Ovary (tissue), 9 donors: ENCODE measurements around the gene TENM4. TPM values are rescaled to one million over a fixed set of nuclear protein-coding genes. Genes with fewer than 3 reads are reported as not detected.
"Not testable (repeated sequence)": the region's sequence is repeated elsewhere in the genome, so short reads cannot be mapped to it uniquely, and the experiment has no call there.

Experiments used
- DNase-seq, 5 donors: peaks; one replicate each; pipeline ENCODE4 v3.0.0-alpha.2; 2019 to 2020
- H3K27ac ChIP-seq, 2 donors: fragments of 200-600 bp; one replicate each; pipeline versions ENCODE4 v1.5.1 to v1.8.0; 2019 to 2022
- H3K27me3 ChIP-seq: fragments of 200-600 bp; one replicate; pipeline ENCODE4 v1.8.0; 2022
- H3K36me3 ChIP-seq: fragments of 200-600 bp; sonication (generic); one replicate; pipeline ENCODE4 v1.5.1; 2019
- H3K4me1 ChIP-seq: one replicate; pipeline ENCODE4 v1.8.1; 2013; ENCODE audit warnings: mild to moderate bottlenecking, moderate library complexity; ENCODE audit not compliant: insufficient read depth
- H3K4me3 ChIP-seq: fragments of 200-600 bp; sonication (generic); one replicate; pipeline ENCODE4 v1.5.1; 2017
- H3K9me3 ChIP-seq, 2 donors: fragments of 200-600 bp in 1 of 2; sonication (generic) in 1 of 2; one replicate each; pipeline versions ENCODE4 v1.5.1 to v1.8.1; 2013 to 2019; ENCODE audit warnings: mild to moderate bottlenecking in 1 of 2, moderate library complexity in 1 of 2
- EP300 ChIP-seq: sonication (generic); formaldehyde crosslinking; IDR thresholded peaks from one replicate; pipeline ENCODE4 v1.6.1; 2017; ENCODE audit warnings: antibody characterized with exemption
- POLR2A ChIP-seq: fragments of 450-650 bp; IDR thresholded peaks from one replicate; pipeline ENCODE4 v1.6.1; 2017; ENCODE audit warnings: antibody characterized with exemption, mild to moderate bottlenecking, moderate library complexity
- WGBS, 3 donors: extraction: QIAGEN DNeasy Blood & Tissue Kit in 1 of 3; methylation state at CpG; one replicate each; pipeline versions ENCODE4 v1.1.5 to v1.1.7; 2013 to 2017; 5-methylcytosine and 5-hydroxymethylcytosine counted together
- intact Hi-C, 4 donors: fragments of 100-400 bp; cut with DNase I; formaldehyde crosslinking; loops; one replicate each; pipeline versions ENCODE4 v1.11.0 to v1.15.1; 2022 to 2023
- polyA plus RNA-seq, 2 donors: library from polyadenylated mRNA; stranded (reverse); fragments of 200-250 nt in 1 of 2; fragments of 350-450 nt in 1 of 2; fragmentation: Illumina TruSeq in 1 of 2; extraction: RNeasy Lipid Tissue Mini Kit (QIAGEN cat#74804) in 1 of 2; gene quantifications; one replicate each; pipeline ENCODE4 v1.2.3, GENCODE V29; 2013 to 2014
- total RNA-seq, 7 donors: library from RNA; depleted of rRNA in 2 of 7; stranded (reverse); fragments of >200 nt in 2 of 7; fragmentation: NEBNext Ultra II Directional in 3 of 7; extraction: Animal tissue kit (Norgen Biotek cat#: 25700) in 3 of 7; gene quantifications; one replicate each; pipeline versions ENCODE4 v1.1.0 to v1.2.4, GENCODE V29; 2016 to 2023
- TF ChIP-seq, protein P1 (sequence below), 3 donors: fragments of 450-650 bp in 2 of 3; fragments of 200-600 bp in 1 of 3; IDR thresholded peaks; one replicate each; pipeline versions ENCODE4 v1.5.1 to v1.8.0; 2016 to 2022; ENCODE audit warnings: antibody characterized with exemption in 3 of 3, mild to moderate bottlenecking in 1 of 3
- donor health status: DM: no; HTN: no; CAD: no; lungs with moderate emphysema.
- donor health status: DM: no; HTN: no; CAD: no.
- donor health status: Bipolar disorder and iron deficiency.
- donor health status: DM: yes; HTN: yes; CAD: no.
- donor health status: DM: no; HTN: no; CAD: no.
- donor health status: DM: yes; HTN: yes; CAD: no.

The TENM4 gene
- total and polyA plus RNA-seq, 9 donors, result 11.0 to 206 (median 107) TPM

DNA sequence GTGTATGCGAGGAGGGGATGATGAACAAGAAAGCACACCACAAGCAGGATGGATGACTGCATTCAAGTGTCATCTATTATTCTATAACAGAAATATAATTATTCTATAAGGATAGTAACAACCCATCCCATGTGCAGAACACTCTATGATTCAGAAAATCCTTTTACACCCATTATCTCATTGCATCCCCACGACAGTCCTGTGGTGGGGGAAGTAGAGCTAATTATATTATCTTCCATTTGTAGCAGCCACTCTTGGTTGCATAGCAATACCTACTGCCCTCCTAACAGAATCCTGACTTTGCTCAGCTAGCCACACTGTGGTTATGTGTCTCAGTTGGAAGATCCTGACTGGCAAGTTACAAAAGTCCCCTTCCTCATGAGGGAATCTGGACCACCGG lies 459.7 kb downstream of the TENM4 start:
- DNase-seq, result no peak
- WGBS, 3 donors, result 85 to 89% (median 86%) methylated on average over 3 of the region's 3 CpGs
- Histone ChIP-seq H3K4me1 (no peaks in the 10 kb centered on the region), H3K27me3 (no peaks in the 10 kb centered on the region), H3K36me3 (no peaks in the 10 kb centered on the region), H3K4me3 (no peak overlapping the region), H3K27ac (no peak overlapping the region), H3K9me3 (no peaks in the 10 kb centered on the region)
- TF ChIP-seq, protein P1, sequence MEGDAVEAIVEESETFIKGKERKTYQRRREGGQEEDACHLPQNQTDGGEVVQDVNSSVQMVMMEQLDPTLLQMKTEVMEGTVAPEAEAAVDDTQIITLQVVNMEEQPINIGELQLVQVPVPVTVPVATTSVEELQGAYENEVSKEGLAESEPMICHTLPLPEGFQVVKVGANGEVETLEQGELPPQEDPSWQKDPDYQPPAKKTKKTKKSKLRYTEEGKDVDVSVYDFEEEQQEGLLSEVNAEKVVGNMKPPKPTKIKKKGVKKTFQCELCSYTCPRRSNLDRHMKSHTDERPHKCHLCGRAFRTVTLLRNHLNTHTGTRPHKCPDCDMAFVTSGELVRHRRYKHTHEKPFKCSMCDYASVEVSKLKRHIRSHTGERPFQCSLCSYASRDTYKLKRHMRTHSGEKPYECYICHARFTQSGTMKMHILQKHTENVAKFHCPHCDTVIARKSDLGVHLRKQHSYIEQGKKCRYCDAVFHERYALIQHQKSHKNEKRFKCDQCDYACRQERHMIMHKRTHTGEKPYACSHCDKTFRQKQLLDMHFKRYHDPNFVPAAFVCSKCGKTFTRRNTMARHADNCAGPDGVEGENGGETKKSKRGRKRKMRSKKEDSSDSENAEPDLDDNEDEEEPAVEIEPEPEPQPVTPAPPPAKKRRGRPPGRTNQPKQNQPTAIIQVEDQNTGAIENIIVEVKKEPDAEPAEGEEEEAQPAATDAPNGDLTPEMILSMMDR (IDR thresholded peaks at IDR 0.05), result no peak
- TF ChIP-seq EP300 (no peak), POLR2A (no peak)
- intact Hi-C loops, result no loop called here

DNA sequence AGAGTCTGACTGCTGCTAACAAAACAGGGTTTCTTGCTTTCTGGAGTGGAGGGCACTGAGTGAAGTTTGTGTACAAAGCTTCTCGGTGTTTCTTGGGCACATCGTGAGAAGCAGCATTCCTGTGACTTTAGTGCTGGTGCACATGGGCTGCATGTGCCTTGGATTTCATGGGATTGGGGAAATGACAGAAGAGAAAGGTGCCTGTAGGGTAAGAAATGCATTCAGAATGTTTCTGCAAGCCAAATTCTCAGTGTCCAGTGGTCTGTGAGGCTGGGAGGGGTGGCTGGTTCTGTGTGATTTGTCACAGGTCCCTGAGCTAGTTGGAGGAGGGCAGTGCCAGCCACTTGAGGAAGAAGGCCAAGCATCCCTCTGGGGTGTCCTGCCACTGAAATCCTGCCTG lies 462.0 kb downstream of the TENM4 start:
- Histone ChIP-seq H3K27me3 (no peaks in the 10 kb centered on the region), H3K36me3 (no peaks in the 10 kb centered on the region), H3K4me3 (no peak overlapping the region), H3K9me3 (no peaks in the 10 kb centered on the region), H3K27ac (no peak overlapping the region), H3K4me1 (no peaks in the 10 kb centered on the region)
- WGBS, 3 donors, result 42 to 72% (median 70%) methylated on average over 2 of the region's 2 CpGs
- TF ChIP-seq POLR2A (no peak), EP300 (no peak)
- TF ChIP-seq, protein P1 (IDR thresholded peaks at IDR 0.05), result no peak
- intact Hi-C loops, result no loop called here
- no peak for DNase-seq

DNA sequence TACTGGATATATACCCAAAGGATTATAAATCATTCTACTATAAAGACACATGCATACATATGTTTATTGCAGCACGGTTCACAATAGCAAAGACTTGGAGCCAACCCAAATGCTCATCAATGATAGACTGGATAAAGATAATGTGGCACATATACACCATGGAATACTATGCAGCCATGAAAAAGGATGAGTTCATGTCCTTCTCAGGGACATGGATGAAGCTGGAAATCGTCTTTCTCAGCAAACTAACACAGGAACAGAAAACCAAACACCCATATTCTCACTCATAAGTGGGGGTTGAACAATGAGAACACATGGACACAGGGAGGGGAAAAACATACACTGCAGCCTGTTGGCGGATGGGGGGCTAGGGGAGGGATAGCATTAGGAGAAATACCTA lies 463.0 kb downstream of the TENM4 start:
- H3K4me3 ChIP-seq, intact Hi-C loops, H3K4me1 ChIP-seq, H3K27me3 ChIP-seq, H3K36me3 ChIP-seq, DNase-seq, H3K9me3 ChIP-seq, H3K27ac ChIP-seq: not testable (repeated sequence)
- WGBS, 3 donors, result 91 to 95% (median 93%) methylated on average over 3 of the region's 3 CpGs

DNA sequence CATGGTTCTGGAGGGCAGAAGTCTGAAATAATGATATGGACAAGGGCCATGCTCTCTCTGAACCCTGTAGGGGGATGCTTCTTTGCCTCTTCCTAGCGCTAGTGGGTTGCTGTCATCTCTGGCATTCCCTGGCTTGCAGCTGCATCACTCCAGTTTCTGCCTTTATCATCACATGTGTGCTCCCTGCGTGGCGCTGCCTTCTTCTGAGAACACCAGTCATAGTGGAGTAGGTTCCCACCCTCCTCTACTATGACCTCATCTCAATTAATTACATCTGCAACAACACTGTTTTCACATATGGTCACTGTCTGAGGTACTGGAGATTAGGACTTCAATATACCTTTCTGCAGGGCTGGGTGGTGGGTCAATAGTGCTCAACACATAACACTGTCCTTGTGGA lies 463.8 kb downstream of the TENM4 start:
- DNase-seq, result no peak
- Histone ChIP-seq H3K4me1 (no peaks in the 10 kb centered on the region), H3K4me3 (no peak overlapping the region), H3K27me3 (no peaks in the 10 kb centered on the region), H3K27ac (no peak overlapping the region), H3K9me3 (no peaks in the 10 kb centered on the region), H3K36me3 (no peaks in the 10 kb centered on the region)
- intact Hi-C loops, result no loop called here
- WGBS, 3 donors, result 87 to 99% (median 92%) methylated on average over 3 of the region's 3 CpGs
- TF ChIP-seq POLR2A (no peak), EP300 (no peak)
- TF ChIP-seq, protein P1 (IDR thresholded peaks at IDR 0.05), result no peak

DNA sequence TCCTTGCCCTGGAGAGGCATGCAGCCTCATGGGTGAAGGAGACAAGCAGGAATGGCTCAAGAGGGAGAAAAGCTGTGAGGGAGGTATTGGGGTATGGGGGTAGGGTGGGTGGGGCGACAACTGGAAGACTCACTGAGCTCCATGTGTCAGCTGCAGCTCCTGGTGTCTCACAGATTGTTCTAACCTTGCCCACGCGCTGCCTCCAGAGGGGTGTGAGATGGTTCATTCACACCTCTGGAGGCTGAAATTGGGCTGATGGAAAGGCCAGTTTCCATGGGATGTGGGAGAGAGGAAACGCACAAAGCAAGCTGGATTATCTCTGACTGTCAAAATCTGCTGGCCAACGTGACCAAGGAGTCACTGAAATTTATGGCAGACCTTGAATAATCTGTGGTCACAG lies 465.7 kb downstream of the TENM4 start:
- Histone ChIP-seq H3K27me3 (no peaks in the 10 kb centered on the region), H3K27ac (no peak overlapping the region), H3K4me1 (no peaks in the 10 kb centered on the region), H3K9me3 (no peaks in the 10 kb centered on the region), H3K4me3 (no peak overlapping the region), H3K36me3 (no peaks in the 10 kb centered on the region)
- no peak for DNase-seq
- TF ChIP-seq, protein P1 (IDR thresholded peaks at IDR 0.05), result no peak
- TF ChIP-seq EP300 (no peak), POLR2A (no peak)
- intact Hi-C loops, result no loop called here
- WGBS, 3 donors, result 54 to 69% (median 60%) methylated on average over 5 of the region's 5 CpGs
